GM12864 (cell line): Measurements from ENCODE around the gene ARID4A.
"Not testable (repeated sequence)": the region's sequence is repeated elsewhere in the genome, so short reads cannot be mapped to it uniquely, and the experiment has no call there.

ENCODE experiments used
- DNase-seq: peaks from one replicate; pipeline ENCODE4 v3.0.0-alpha.2; 2011; ENCODE audit warnings: low read depth
- H3K4me3 ChIP-seq: 2 replicates; pipeline ENCODE4 v1.5.1; 2011; ENCODE audit warnings: mild to moderate bottlenecking, low read depth, low read length, control low read depth
- TF ChIP-seq, protein P1 (sequence below): IDR thresholded peaks from 2 replicates; pipeline ENCODE4 v1.5.1; 2011; ENCODE audit warnings: low read depth, mild to moderate bottlenecking, moderate library complexity, low read length, control low read depth, inconsistent platforms; ENCODE audit errors: missing control alignments

The ARID4A gene

DNA sequence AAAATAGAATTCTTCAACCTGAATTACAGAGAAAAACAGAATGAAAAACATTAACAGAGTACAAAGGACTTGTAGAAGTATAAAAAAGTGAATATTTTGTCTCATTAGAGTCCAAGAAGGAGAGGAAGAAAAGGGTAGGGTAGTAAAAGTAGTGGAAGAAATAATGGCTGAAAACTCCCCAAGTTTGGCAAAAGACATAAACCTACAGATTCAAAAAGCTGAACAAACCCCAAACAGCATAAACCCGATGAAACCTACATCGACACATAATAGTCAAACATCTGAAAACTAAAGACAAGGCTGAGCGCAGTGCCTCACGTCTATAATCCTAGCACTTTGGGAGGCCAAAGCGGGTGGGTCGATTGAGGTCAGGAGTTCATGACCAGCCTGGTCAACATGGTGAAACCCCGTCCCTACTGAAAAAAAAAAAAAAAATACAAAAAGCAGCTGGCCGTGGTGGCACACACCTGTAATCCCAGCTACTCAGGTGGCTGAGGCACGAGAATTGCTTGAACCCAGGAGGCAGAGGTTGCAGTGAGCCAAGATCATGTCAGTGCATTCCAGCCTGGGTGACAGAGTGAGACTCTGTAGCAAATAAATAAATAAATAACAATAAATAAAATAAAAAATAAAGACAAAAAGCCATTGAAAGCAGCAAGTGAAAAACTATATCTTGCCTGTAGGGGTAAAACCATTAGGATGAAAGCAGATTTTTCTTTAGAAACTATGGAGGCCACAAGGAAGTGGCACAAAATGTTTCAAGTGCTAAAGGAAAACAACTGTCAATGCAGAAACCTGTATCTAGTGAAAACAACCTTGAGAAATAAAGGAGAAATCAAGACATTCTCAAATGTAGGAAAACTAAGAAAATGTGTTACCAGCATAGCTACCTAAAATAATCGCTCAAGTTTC lies 117.5 kb downstream of the ARID4A start:
- no peak overlapping the region for H3K4me3 ChIP-seq
- no peak for DNase-seq
- TF ChIP-seq, protein P1, sequence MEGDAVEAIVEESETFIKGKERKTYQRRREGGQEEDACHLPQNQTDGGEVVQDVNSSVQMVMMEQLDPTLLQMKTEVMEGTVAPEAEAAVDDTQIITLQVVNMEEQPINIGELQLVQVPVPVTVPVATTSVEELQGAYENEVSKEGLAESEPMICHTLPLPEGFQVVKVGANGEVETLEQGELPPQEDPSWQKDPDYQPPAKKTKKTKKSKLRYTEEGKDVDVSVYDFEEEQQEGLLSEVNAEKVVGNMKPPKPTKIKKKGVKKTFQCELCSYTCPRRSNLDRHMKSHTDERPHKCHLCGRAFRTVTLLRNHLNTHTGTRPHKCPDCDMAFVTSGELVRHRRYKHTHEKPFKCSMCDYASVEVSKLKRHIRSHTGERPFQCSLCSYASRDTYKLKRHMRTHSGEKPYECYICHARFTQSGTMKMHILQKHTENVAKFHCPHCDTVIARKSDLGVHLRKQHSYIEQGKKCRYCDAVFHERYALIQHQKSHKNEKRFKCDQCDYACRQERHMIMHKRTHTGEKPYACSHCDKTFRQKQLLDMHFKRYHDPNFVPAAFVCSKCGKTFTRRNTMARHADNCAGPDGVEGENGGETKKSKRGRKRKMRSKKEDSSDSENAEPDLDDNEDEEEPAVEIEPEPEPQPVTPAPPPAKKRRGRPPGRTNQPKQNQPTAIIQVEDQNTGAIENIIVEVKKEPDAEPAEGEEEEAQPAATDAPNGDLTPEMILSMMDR, result no peak

DNA sequence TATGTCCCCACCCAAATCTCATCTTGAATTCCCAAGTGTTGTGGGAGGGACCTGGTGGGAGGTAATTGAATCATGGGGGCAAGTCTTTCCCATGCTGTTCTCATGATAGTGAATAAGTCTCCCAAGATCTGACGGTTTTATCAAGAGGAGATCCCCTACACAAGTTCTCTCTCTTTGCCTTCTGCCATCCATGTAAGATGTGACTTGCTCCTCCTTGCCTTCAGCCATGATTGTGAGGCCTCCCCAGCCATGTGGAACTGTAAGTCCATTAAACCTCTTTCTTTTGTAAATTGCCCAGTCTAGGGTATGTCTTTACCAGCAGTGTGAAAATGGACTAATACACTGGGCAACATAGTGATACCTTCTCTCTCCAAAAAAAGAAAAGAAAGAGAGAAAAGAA lies 118.6 kb downstream of the ARID4A start:
- not testable (repeated sequence) for DNase-seq

More for the DNA sequence above, 118.6 kb downstream of the ARID4A start:
- not testable (repeated sequence) for H3K4me3 ChIP-seq
